Measurements from ENCODE around the gene VAV1. TPM values are rescaled to one million over a fixed set of nuclear protein-coding genes. Genes with fewer than 3 reads are reported as not detected.

VAV1 gene
- total RNA-seq, 1 donor from 2014 or later = not detected

- peak overlapping the region; percentile 97 for H3K4me3 Mint-ChIP-seq (ENCODE audit: unreplicated experiment)
- peaks cover 7% of the 10 kb centered on the region for H3K36me3 Mint-ChIP-seq (ENCODE audit: low read depth)
- no peaks in the 10 kb centered on the region for H3K27me3 Mint-ChIP-seq (ENCODE audit: low read depth)
- H3K9me3 Mint-ChIP-seq (ENCODE audit: low read depth) = no peaks in the 10 kb centered on the region
- peak; percentile 88 for TF ChIP-seq CTCF (IDR thresholded peaks at IDR 0.05)
- peak overlapping the region; percentile 97 for H3K27ac Mint-ChIP-seq (ENCODE audit: unreplicated experiment)
- DNase-seq (ENCODE audit: low spot score) = no peak
- H3K4me1 Mint-ChIP-seq (ENCODE audit: low read depth) = peaks cover 39% of the 10 kb centered on the region
These were observed 36.2 kb upstream of the VAV1 start for GRCh38 chr19:6736169-6736916.

- H3K9me3 Mint-ChIP-seq (ENCODE audit: low read depth) = no peaks in the 10 kb centered on the region
- no peaks in the 10 kb centered on the region for H3K27me3 Mint-ChIP-seq (ENCODE audit: low read depth)
- H3K4me1 Mint-ChIP-seq (ENCODE audit: low read depth) = peaks cover 44% of the 10 kb centered on the region
- H3K36me3 Mint-ChIP-seq (ENCODE audit: low read depth) = peaks cover 7% of the 10 kb centered on the region
- TF ChIP-seq CTCF (IDR thresholded peaks at IDR 0.05) = peak; percentile 72
- H3K4me3 Mint-ChIP-seq (ENCODE audit: unreplicated experiment) = peak overlapping the region; percentile 97
- DNase-seq (ENCODE audit: low spot score) = no peak
- H3K27ac Mint-ChIP-seq (ENCODE audit: unreplicated experiment) = peak overlapping the region; percentile 97
These were observed 35.6 kb upstream of the VAV1 start for GRCh38 chr19:6736917-6737283.

GRCh38 chr19:6737284-6737872 is 35.1 kb upstream of the VAV1 start, which contains the start of gene GPR108:
GPR108 (minus strand) TSS chr19:6737580; CDS start chr19:6737576, 4 bp downstream.
- TF ChIP-seq CTCF (IDR thresholded peaks at IDR 0.05) = no peak
- Mint-ChIP-seq H3K27me3 (ENCODE audit: low read depth) (no peaks in the 10 kb centered on the region), H3K27ac (ENCODE audit: unreplicated experiment) (peak within 1 kb of the TSS; percentile 97), H3K9me3 (ENCODE audit: low read depth) (no peaks in the 10 kb centered on the region), H3K4me3 (ENCODE audit: unreplicated experiment) (peak within 1 kb of the TSS; percentile 97), H3K36me3 (ENCODE audit: low read depth) (peaks cover 8% of the 10 kb centered on the region), H3K4me1 (ENCODE audit: low read depth) (peaks cover 49% of the 10 kb centered on the region)
- DNase-seq (ENCODE audit: low spot score) = peak; percentile 100

GRCh38 chr19:6737873-6738786 is 34.4 kb upstream of the VAV1 start:
- Mint-ChIP-seq H3K36me3 (ENCODE audit: low read depth) (peaks cover 8% of the 10 kb centered on the region), H3K4me3 (ENCODE audit: unreplicated experiment) (peak overlapping the region; percentile 97), H3K27ac (ENCODE audit: unreplicated experiment) (peak overlapping the region; percentile 97), H3K9me3 (ENCODE audit: low read depth) (no peaks in the 10 kb centered on the region), H3K27me3 (ENCODE audit: low read depth) (no peaks in the 10 kb centered on the region), H3K4me1 (ENCODE audit: low read depth) (peaks cover 57% of the 10 kb centered on the region)
- TF ChIP-seq CTCF (IDR thresholded peaks at IDR 0.05) = peak; percentile 91
- DNase-seq (ENCODE audit: low spot score) = no peak

Measured in chondrocyte (in vitro differentiated cells).